NCI-H187 (cell line): ENCODE results near the gene TMEM51.

Experiments used
- DNase-seq, 2 experiments: peaks; one replicate each; lab custom pipeline; 2025; lab: John Stamatoyannopoulos, UW

Gene TMEM51

GRCh38 chr1:15177710-15178166 is 24.2 kb downstream of the TMEM51 start:
- no peak for DNase-seq

GRCh38 chr1:15178571-15179484 is 25.3 kb downstream of the TMEM51 start:
- DNase-seq = no peak

- no peak for DNase-seq
These were observed 25.9 kb downstream of the TMEM51 start for GRCh38 chr1:15179485-15179883.

GRCh38 chr1:15180189-15180588 is 26.6 kb downstream of the TMEM51 start:
- DNase-seq = no peak

- DNase-seq = no peak
These were observed 27.5 kb downstream of the TMEM51 start for GRCh38 chr1:15180945-15181523.

- no peak for DNase-seq
These were observed 28.0 kb downstream of the TMEM51 start for GRCh38 chr1:15181564-15181963.

DNA sequence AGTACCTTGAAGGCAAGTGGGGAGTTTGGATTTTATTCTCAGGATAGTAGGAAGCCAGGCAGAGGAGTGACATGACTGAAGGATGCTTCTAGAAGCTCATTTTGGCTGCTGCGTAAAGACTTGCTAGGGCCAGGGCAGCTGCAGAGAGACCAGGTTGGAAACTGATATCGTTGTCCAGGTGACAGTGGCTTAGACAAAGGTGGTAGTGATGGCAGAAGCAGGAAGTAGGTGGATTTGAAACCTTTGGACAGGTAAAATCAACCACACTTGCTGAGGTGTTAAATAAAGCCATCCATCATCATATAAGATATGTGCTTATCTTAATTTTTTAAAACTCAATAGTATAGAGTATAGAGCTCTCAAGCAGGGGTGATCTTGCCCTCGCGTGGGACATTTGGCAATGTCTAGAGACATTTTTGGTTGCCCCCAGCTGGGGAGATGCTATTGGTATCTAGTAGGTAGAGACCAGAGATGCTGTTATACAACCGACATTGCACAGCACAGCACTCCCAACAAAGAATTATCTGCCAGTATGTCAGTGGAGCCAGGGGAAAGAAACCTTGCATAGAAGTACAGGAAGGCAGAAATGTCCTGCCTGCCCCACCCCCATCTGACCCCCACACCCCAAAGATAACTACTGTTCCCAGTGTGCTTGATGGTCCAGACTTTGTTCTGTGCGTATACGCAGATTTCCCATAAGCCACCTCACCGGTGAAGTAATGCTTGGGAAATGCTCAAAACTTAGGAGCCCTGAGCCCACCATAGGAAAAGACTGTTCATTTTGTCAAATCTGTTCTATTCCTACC is 31.1 kb downstream of the TMEM51 start:
- no peak for DNase-seq

DNA sequence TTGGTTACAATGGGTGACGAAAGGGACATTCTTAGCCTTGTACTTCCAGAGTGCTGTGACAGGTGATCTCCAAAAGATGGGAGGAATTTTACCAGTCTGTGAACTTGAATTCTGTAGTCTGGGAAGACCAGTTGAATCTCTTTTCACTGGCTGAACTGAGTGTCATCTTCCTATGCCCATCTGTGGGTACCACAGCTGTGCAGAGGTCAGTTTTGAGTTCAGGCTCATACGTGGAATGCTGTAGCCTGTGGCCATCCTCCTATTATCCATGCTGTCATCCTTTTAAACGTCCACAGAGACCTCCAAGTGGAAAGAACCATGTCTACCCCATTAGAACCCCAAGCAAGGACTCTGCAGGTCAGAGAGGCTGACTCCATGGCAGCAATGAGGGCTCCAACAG is 32.1 kb downstream of the TMEM51 start:
- DNase-seq = no peak

GRCh38 chr1:15186073-15186845 is 32.7 kb downstream of the TMEM51 start:
- no peak for DNase-seq

- DNase-seq = no peak
These were observed 33.3 kb downstream of the TMEM51 start for GRCh38 chr1:15186846-15187151.

GRCh38 chr1:15187175-15188129 is 33.9 kb downstream of the TMEM51 start:
- no peak for DNase-seq

DNA sequence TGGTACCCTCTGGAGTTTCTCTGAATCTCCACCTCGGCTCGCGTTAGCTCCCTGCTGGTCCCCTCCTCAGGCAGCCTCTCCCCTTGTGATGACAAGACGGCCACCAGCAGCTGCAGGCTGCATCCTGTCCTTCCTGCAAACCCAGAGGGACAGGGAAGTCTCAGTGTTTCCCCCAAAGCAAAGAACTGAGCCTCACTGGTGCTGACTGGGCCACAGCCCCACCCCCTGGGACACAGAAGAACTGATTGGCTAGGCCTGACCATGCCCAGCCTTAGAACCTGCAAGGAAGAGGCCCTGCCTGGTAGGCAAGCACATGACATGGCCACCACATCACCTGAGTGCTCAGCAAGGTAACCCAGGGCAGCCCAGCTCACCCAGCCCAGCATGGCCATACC is 34.6 kb downstream of the TMEM51 start:
- no peak for DNase-seq

DNA sequence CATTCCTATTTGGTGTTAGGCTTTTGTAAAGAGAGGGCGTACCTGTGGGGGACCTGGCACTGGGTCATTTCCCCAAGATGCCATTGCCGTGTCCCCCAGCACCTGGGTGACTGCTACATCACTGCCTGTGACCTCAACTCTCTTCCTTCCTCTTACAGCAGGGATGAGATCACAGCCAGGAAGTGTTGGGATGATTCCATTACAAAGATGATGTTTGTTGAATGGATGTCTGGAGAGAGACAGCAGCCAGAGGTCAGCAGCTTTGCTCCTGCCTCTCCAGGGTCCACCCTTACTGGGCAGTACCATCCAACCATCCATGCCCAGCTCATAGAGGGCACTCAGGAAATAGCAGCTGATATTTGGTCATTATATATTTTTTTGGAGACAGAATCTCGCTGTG is 35.1 kb downstream of the TMEM51 start:
- no peak for DNase-seq

DNA sequence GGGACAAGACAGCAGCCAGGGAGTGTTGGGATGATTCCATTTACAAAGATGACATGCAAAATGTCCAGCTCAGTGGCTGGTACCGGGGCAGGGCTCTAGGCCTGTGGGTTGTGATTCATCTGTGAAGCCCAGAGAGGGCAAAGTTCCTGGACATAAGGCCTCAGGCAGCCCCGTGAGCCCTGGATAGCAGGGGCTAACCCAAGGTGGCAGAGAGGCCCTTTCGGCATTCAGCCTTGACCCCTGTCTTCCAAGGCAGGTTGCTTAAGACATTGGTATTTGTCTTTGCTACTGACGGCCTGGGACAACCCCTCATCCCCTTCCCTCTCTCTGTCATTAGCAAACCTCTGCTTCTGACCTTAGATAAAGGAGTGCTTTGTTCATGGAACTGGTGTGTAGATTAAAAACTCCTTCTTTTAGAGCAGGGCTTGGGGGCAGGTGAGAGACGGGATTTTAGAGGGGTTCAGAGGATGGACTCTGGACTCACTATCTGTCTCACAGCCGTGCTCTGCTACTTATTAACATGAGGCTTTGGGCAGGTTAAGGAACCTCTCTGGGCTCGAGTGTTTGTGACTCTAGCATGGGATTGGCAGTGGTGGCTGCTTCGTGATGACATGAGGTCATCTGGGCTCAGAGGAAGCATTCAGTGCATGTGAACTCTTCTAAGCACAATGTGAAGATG is 36.3 kb downstream of the TMEM51 start:
- DNase-seq = no peak

- no peak for DNase-seq
These were observed 37.7 kb downstream of the TMEM51 start for GRCh38 chr1:15191267-15191666.

GRCh38 chr1:15191770-15192169 is 38.2 kb downstream of the TMEM51 start:
- no peak for DNase-seq

- DNase-seq = no peak
These were observed 39.5 kb downstream of the TMEM51 start for GRCh38 chr1:15192916-15193550.

GRCh38 chr1:15195420-15196052 is 42.0 kb downstream of the TMEM51 start:
- DNase-seq = no peak

DNA sequence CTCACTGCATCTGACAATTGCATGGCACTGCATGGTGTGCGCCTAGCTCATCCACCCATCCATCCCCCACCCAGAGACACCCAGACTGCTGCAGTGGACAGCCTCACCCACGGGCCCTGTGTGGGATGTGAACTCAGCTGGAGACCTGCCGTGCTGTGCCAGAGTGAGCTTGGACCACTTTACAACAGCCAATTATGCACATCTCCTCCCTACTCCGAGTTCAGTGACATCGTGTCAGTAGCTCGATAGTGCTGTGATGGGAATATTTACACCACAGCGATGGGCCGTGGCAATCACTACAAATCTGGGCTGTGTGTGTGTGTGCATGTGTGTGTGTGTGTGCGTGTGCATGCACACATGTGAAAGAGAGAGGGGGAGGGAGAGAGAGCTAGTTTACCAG is 42.5 kb downstream of the TMEM51 start:
- no peak for DNase-seq
